ENCODE results near the gene IMPA2.

- TF ChIP-seq GATA1 (IDR thresholded peaks at IDR 0.05; ENCODE audit: low read depth, low read length) (no peak), POLR2A (IDR thresholded peaks at IDR 0.05; ENCODE audit: low read length) (no peak)
Observed at GRCh38 chr18:12048010-12048826, 66.9 kb downstream of the IMPA2 start.
